SK-N-SH treated with all-trans-retinoic acid at 6 μM for 48 hours (cell line): Measurements from ENCODE around the gene SPON1.

Experiments used
- ATAC-seq: fragments of 200-7000 bp; cut with Tn5 transposase; 3 replicates; pipeline ENCODE4 v1.9.1; 2020; ENCODE audit warnings: mild to moderate bottlenecking, moderate library complexity
- ARNTL ChIP-seq: fragments of 450-650 bp; formaldehyde crosslinking; IDR thresholded peaks from 2 replicates; pipeline ENCODE4 v1.5.0; 2020; ENCODE audit warnings: low read depth, mild to moderate bottlenecking, moderate library complexity, borderline replicate concordance
- CSDC2 ChIP-seq: fragments of 250-450 bp; sonication (Bioruptor Pico); IDR thresholded peaks from 2 replicates; pipeline ENCODE4 v1.5.0; 2020; ENCODE audit warnings: mild to moderate bottlenecking, moderate library complexity
- ESRRG ChIP-seq: fragments of 250-450 bp; sonication (Bioruptor Pico); IDR thresholded peaks from 2 replicates; pipeline ENCODE4 v1.6.1; 2021; ENCODE audit warnings: mild to moderate bottlenecking
- GLIS3 ChIP-seq: fragments of 250-450 bp; sonication (Bioruptor Pico); IDR thresholded peaks from 2 replicates; pipeline ENCODE4 v1.5.0; 2020; ENCODE audit warnings: mild to moderate bottlenecking, moderate library complexity
- ISL1 ChIP-seq: fragments of 250-450 bp; sonication (Bioruptor Pico); IDR thresholded peaks from 2 replicates; pipeline ENCODE4 v2.1.2; 2022; ENCODE audit warnings: mild to moderate bottlenecking, moderate library complexity
- OSR1 ChIP-seq: fragments of 250-450 bp; sonication (Bioruptor Pico); IDR thresholded peaks from 2 replicates; pipeline ENCODE4 v1.8.0; 2022; ENCODE audit warnings: moderate library complexity, mild to moderate bottlenecking, inconsistent platforms
- PPARA ChIP-seq: fragments of 250-450 bp; sonication (Bioruptor Pico); IDR thresholded peaks from 2 replicates; pipeline ENCODE4 v1.5.0; 2020; ENCODE audit warnings: mild to moderate bottlenecking, borderline replicate concordance
- RARB ChIP-seq: fragments of 250-450 bp; sonication (Bioruptor Pico); IDR thresholded peaks from 2 replicates; pipeline ENCODE4 v1.8.0; 2021; ENCODE audit warnings: mild to moderate bottlenecking, moderate library complexity
- SNAI2 ChIP-seq: fragments of 250-450 bp; sonication (Bioruptor Pico); IDR thresholded peaks from 2 replicates; pipeline ENCODE4 v1.5.0; 2020; ENCODE audit warnings: mild to moderate bottlenecking, moderate library complexity
- TOX ChIP-seq: fragments of 250-450 bp; sonication (Bioruptor Pico); IDR thresholded peaks from 2 replicates; pipeline ENCODE4 v1.8.0; 2021; ENCODE audit warnings: mild to moderate bottlenecking, moderate library complexity, borderline replicate concordance
- ZC3H10 ChIP-seq: fragments of 250-450 bp; sonication (Bioruptor Pico); IDR thresholded peaks from 2 replicates; pipeline ENCODE4 v1.5.1; 2021; ENCODE audit warnings: mild to moderate bottlenecking, moderate library complexity
- ZFP3 ChIP-seq: fragments of 250-450 bp; sonication (Bioruptor Pico); IDR thresholded peaks from 2 replicates; pipeline ENCODE4 v1.5.0; 2020; ENCODE audit warnings: mild to moderate bottlenecking, moderate library complexity
- ZFP30 ChIP-seq: fragments of 450-650 bp; formaldehyde crosslinking; IDR thresholded peaks from 2 replicates; pipeline ENCODE4 v1.5.0; 2022; ENCODE audit warnings: mild to moderate bottlenecking, moderate library complexity
- ZNF565 ChIP-seq: fragments of 450-650 bp; formaldehyde crosslinking; conservative IDR thresholded peaks from 2 replicates; pipeline ENCODE4 v1.5.0; 2020; ENCODE audit warnings: low read depth, mild to moderate bottlenecking, moderate library complexity
- ZNF70 ChIP-seq: fragments of 450-650 bp; formaldehyde crosslinking; IDR thresholded peaks from 2 replicates; pipeline ENCODE4 v1.5.0; 2020; ENCODE audit warnings: mild to moderate bottlenecking, moderate library complexity
- ZNF8 ChIP-seq: fragments of 450-650 bp; formaldehyde crosslinking; IDR thresholded peaks from 2 replicates; pipeline ENCODE4 v1.5.0; 2020; ENCODE audit warnings: mild to moderate bottlenecking, moderate library complexity
- TF ChIP-seq, protein P1 (sequence below): fragments of 250-450 bp; sonication (Bioruptor Pico); IDR thresholded peaks from 2 replicates; pipeline ENCODE4 v1.5.0; 2020; ENCODE audit warnings: mild to moderate bottlenecking, moderate library complexity
- TF ChIP-seq, protein P2 (sequence below): fragments of 250-450 bp; sonication (Bioruptor Pico); IDR thresholded peaks from 2 replicates; pipeline ENCODE4 v1.5.1; 2020; ENCODE audit warnings: low read depth, mild to moderate bottlenecking, moderate library complexity
- TF ChIP-seq, protein P3 (sequence below): fragments of 250-450 bp; sonication (Bioruptor Pico); IDR thresholded peaks from 2 replicates; pipeline ENCODE4 v1.5.1; 2021; ENCODE audit warnings: mild to moderate bottlenecking, moderate library complexity
- TF ChIP-seq, protein P4 (sequence below): fragments of 250-450 bp; sonication (Bioruptor Pico); IDR thresholded peaks from 2 replicates; pipeline ENCODE4 v1.8.0; 2021; ENCODE audit warnings: low read depth, mild to moderate bottlenecking, moderate library complexity, borderline replicate concordance
- TF ChIP-seq, protein P5 (sequence below): fragments of 250-450 bp; sonication (Bioruptor Pico); IDR thresholded peaks from 2 replicates; pipeline ENCODE4 v1.8.0; 2020; ENCODE audit warnings: mild to moderate bottlenecking, moderate library complexity, borderline replicate concordance

The SPON1 gene

DNA sequence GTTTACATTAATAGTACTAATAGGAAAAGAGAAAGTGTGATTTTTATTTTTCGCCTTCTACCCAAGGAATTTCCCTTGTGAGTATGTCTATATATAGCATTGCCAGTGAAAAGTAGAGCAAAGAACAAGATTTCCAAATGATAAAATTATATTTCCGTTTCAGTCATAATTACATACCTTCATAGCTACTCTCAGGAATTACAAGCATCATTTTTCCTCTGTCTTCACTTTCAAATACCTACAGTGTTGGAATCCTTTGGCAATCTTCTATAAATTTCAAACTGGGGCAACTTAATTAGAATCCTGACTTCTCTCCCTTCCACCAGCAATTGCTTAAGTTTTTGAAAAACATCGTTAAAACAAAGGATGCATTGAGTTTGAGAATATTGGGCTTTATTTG is 35.5 kb upstream of the SPON1 start:
- TF ChIP-seq ZFP30 (CRISPR knock-in tag) (no peak), CSDC2 (CRISPR knock-in tag) (no peak), ZNF8 (CRISPR knock-in tag) (no peak), PPARA (no peak), ZC3H10 (CRISPR knock-in tag) (no peak), ISL1 (no peak), TOX (CRISPR knock-in tag) (no peak), ESRRG (no peak)
- TF ChIP-seq, protein P1, sequence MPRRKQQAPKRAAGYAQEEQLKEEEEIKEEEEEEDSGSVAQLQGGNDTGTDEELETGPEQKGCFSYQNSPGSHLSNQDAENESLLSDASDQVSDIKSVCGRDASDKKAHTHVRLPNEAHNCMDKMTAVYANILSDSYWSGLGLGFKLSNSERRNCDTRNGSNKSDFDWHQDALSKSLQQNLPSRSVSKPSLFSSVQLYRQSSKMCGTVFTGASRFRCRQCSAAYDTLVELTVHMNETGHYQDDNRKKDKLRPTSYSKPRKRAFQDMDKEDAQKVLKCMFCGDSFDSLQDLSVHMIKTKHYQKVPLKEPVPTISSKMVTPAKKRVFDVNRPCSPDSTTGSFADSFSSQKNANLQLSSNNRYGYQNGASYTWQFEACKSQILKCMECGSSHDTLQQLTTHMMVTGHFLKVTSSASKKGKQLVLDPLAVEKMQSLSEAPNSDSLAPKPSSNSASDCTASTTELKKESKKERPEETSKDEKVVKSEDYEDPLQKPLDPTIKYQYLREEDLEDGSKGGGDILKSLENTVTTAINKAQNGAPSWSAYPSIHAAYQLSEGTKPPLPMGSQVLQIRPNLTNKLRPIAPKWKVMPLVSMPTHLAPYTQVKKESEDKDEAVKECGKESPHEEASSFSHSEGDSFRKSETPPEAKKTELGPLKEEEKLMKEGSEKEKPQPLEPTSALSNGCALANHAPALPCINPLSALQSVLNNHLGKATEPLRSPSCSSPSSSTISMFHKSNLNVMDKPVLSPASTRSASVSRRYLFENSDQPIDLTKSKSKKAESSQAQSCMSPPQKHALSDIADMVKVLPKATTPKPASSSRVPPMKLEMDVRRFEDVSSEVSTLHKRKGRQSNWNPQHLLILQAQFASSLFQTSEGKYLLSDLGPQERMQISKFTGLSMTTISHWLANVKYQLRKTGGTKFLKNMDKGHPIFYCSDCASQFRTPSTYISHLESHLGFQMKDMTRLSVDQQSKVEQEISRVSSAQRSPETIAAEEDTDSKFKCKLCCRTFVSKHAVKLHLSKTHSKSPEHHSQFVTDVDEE, result no peak
- TF ChIP-seq, protein P2, sequence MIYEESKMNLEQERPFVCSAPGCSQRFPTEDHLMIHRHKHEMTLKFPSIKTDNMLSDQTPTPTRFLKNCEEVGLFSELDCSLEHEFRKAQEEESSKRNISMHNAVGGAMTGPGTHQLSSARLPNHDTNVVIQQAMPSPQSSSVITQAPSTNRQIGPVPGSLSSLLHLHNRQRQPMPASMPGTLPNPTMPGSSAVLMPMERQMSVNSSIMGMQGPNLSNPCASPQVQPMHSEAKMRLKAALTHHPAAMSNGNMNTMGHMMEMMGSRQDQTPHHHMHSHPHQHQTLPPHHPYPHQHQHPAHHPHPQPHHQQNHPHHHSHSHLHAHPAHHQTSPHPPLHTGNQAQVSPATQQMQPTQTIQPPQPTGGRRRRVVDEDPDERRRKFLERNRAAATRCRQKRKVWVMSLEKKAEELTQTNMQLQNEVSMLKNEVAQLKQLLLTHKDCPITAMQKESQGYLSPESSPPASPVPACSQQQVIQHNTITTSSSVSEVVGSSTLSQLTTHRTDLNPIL (CRISPR knock-in tag), result no peak
- TF ChIP-seq, protein P3, sequence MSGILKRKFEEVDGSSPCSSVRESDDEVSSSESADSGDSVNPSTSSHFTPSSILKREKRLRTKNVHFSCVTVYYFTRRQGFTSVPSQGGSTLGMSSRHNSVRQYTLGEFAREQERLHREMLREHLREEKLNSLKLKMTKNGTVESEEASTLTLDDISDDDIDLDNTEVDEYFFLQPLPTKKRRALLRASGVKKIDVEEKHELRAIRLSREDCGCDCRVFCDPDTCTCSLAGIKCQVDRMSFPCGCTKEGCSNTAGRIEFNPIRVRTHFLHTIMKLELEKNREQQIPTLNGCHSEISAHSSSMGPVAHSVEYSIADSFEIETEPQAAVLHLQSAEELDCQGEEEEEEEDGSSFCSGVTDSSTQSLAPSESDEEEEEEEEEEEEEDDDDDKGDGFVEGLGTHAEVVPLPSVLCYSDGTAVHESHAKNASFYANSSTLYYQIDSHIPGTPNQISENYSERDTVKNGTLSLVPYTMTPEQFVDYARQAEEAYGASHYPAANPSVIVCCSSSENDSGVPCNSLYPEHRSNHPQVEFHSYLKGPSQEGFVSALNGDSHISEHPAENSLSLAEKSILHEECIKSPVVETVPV (CRISPR knock-in tag), result no peak
- TF ChIP-seq, all 23 proteins: peak for 0
- no peak for ATAC-seq

DNA sequence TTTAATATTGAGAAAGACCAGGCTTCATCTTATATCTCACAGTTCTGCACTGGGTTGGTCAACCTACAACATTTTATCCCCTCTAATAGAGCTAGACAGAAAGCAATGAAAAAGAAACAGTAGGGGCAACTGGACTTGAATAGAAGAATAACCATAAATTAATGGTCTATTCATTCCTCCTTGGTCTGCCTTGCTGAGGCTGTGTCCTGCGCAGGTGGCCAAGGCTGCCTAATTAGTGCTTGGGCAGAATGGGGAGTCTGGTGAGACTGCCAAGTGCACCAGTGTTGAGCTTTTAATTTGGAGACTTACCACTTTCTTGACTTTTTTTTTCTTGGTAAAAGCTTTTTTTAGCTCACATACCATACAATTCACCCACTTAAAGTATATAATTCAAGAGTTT is 35.0 kb upstream of the SPON1 start:
- ATAC-seq, result no peak
- TF ChIP-seq TOX (CRISPR knock-in tag) (no peak), ESRRG (no peak), OSR1 (CRISPR knock-in tag) (no peak), ZFP30 (CRISPR knock-in tag) (no peak), ARNTL (no peak), ZNF8 (CRISPR knock-in tag) (no peak), SNAI2 (CRISPR knock-in tag) (no peak), CSDC2 (CRISPR knock-in tag) (no peak), ZNF565 (CRISPR knock-in tag) (no peak), GLIS3 (no peak), ZFP3 (CRISPR knock-in tag) (no peak), PPARA (no peak), RARB (CRISPR knock-in tag) (no peak)
- TF ChIP-seq, protein P4, sequence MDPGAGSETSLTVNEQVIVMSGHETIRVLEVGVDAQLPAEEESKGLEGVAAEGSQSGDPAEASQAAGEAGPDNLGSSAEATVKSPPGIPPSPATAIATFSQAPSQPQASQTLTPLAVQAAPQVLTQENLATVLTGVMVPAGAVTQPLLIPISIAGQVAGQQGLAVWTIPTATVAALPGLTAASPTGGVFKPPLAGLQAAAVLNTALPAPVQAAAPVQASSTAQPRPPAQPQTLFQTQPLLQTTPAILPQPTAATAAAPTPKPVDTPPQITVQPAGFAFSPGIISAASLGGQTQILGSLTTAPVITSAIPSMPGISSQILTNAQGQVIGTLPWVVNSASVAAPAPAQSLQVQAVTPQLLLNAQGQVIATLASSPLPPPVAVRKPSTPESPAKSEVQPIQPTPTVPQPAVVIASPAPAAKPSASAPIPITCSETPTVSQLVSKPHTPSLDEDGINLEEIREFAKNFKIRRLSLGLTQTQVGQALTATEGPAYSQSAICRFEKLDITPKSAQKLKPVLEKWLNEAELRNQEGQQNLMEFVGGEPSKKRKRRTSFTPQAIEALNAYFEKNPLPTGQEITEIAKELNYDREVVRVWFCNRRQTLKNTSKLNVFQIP, result no peak
- TF ChIP-seq, protein P1, result no peak

DNA sequence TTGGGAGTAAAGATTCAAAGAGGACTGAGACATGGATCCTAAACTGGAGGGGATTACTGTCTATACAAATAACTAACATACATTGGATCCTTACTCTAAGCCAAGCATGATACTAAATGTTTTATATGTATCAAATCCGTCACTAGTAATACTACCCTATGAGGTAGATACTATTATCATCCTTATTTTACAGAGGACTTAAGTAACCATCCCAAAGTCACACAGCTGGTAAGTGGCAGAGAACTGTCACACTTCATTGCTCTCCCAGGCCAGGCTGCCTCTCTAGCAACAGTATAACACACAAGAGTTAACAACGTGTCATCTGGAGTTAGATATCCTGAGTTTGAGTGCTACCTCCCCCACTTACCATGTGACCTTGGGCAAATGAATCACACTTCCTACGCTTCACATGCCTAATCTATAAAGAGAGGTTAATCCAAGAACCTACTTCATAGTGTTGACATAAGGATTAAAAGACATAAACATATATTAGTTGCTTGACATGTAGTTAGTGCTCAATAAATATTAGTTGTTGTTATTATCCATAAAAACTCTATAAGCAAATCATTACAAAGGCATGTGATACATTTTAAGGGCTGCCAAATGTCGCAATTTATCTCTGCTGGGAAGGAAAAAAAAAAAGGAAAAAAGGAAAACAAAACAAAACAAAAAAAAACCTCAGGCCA is 33.8 kb upstream of the SPON1 start:
- no peak for ATAC-seq
- TF ChIP-seq OSR1 (CRISPR knock-in tag), result no peak
- TF ChIP-seq, protein P5, sequence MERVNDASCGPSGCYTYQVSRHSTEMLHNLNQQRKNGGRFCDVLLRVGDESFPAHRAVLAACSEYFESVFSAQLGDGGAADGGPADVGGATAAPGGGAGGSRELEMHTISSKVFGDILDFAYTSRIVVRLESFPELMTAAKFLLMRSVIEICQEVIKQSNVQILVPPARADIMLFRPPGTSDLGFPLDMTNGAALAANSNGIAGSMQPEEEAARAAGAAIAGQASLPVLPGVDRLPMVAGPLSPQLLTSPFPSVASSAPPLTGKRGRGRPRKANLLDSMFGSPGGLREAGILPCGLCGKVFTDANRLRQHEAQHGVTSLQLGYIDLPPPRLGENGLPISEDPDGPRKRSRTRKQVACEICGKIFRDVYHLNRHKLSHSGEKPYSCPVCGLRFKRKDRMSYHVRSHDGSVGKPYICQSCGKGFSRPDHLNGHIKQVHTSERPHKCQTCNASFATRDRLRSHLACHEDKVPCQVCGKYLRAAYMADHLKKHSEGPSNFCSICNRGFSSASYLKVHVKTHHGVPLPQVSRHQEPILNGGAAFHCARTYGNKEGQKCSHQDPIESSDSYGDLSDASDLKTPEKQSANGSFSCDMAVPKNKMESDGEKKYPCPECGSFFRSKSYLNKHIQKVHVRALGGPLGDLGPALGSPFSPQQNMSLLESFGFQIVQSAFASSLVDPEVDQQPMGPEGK (CRISPR knock-in tag), result no peak
- TF ChIP-seq ZNF70 (CRISPR knock-in tag), result no peak
- TF ChIP-seq, protein P2 (CRISPR knock-in tag), result no peak
- TF ChIP-seq, protein P1, result no peak
- no peak for TF ChIP-seq ZC3H10 (CRISPR knock-in tag)
